ENCODE data around the gene FRMPD2. TPM values are rescaled to one million over a fixed set of nuclear protein-coding genes. Genes with fewer than 3 reads are reported as not detected.
A peak's percentile ranks its signal among the peaks of the same experiment; 100 is the strongest.

FRMPD2 gene
- polyA plus RNA-seq, 2 of the 4 experiments (the other 2 are of a cell fraction), result 0.13 to 0.15 TPM

- no peaks in the 10 kb centered on the region for H3K9me3 ChIP-seq
- peak; percentile 76; the same call in 1 of the 2 replicates for TF ChIP-seq MYC (IDR thresholded peaks at IDR 0.05; ENCODE audit: borderline replicate concordance, low read length)
- no peak for TF ChIP-seq RNF2 (IDR thresholded peaks at IDR 0.05; ENCODE audit: borderline replicate concordance, low read depth)
- TF ChIP-seq JUN (IDR thresholded peaks at IDR 0.05), result peak; percentile 78 to 90
- peak; percentile 22; the same call in 1 of the 2 replicates for TF ChIP-seq TFCP2L1 (CRISPR knock-in tag; IDR thresholded peaks at IDR 0.05)
- TF ChIP-seq HEYL (CRISPR knock-in tag; IDR thresholded peaks at IDR 0.05), result no peak
- TF ChIP-seq EHF (CRISPR knock-in tag; IDR thresholded peaks at IDR 0.05), result 0 out of 2 replicates have a peak, but pooled peaks have one; percentile 41
- peak; percentile 99 for TF ChIP-seq PHF8 (IDR thresholded peaks at IDR 0.05; ENCODE audit: borderline replicate concordance, low read depth)
- peak; percentile 97 for TF ChIP-seq MAX (IDR thresholded peaks at IDR 0.05)
- no peak for TF ChIP-seq MAZ (IDR thresholded peaks at IDR 0.05; ENCODE audit: borderline replicate concordance, low read depth, low read length)
- TF ChIP-seq RARB (CRISPR knock-in tag; IDR thresholded peaks at IDR 0.05), result no peak
- peak; percentile 81; the same call in 1 of the 2 replicates for TF ChIP-seq HOXB5 (CRISPR knock-in tag; IDR thresholded peaks at IDR 0.05)
- peak; percentile 85 for TF ChIP-seq POLR2A (IDR thresholded peaks at IDR 0.05; ENCODE audit: low read length)
- peak; percentile 50; the same call in 1 of the 2 replicates for TF ChIP-seq ATOH8 (CRISPR knock-in tag; IDR thresholded peaks at IDR 0.05; ENCODE audit: low read depth)
- peak; percentile 85 for TF ChIP-seq USF2 (IDR thresholded peaks at IDR 0.05)
- no peak for TF ChIP-seq SREBF2 (IDR thresholded peaks at IDR 0.05)
- TF ChIP-seq BCL3 (IDR thresholded peaks at IDR 0.05), result peak; percentile 86; the same call in 1 of the 3 replicates
- peak; percentile 94 for TF ChIP-seq E2F6 (IDR thresholded peaks at IDR 0.05; ENCODE audit: borderline replicate concordance, low read depth)
- peak; percentile 76; the same call in 1 of the 2 replicates for TF ChIP-seq HOXB13 (CRISPR knock-in tag; IDR thresholded peaks at IDR 0.05; ENCODE audit: low read depth)
- 0 out of 2 replicates have a peak, but pooled peaks have one; percentile 22 for TF ChIP-seq ZNF302 (CRISPR knock-in tag; IDR thresholded peaks at IDR 0.05)
- no peak for FAIRE-seq
- ChIA-PET POLR2A (no interaction called here), CTCF (interaction anchor here (0.7 to 1.2 kb wide), 2 partner anchors 57 to 350 kb away, joined by 3 read pairs; no protein-coding TSS in a partner anchor)
- peak; percentile 88 to 92 for ATAC-seq
- H3K4me3 ChIP-seq, result peak within 1 kb of the TSS; percentile 70
- peak within 1 kb of the TSS; percentile 83 for H3K4me2 ChIP-seq
- peak; percentile 93 to 94 for DNase-seq (ENCODE audit: low read depth in 1 of 2, low spot score in 1 of 2)
- peak within 1 kb of the TSS; percentile 76 to 93 for H3K27ac ChIP-seq
- peaks cover 28% of the 10 kb centered on the region for H3K4me1 ChIP-seq
- WGBS (ENCODE audit: missing lambda C conversion rate), result 5% methylated on average over 10 of the region's 86 CpGs
These were observed 31.9 kb upstream of the FRMPD2 start, which contains the start of gene MAPK8 for GRCh38 chr10:48306265-48306869. MAPK8 (plus strand) TSS chr10:48306677; CDS start chr10:48401661, 94,984 bp downstream.

GRCh38 chr10:48305905-48306264, 31.4 kb upstream of the FRMPD2 start:
- FAIRE-seq, result peak; percentile 61
- H3K9me3 ChIP-seq, result no peaks in the 10 kb centered on the region
- WGBS (ENCODE audit: missing lambda C conversion rate), result 74% methylated on average over 9 of the region's 9 CpGs
- H3K27ac ChIP-seq, result peak overlapping the region; percentile 76 to 93
- ChIA-PET CTCF (interaction anchor here (0.7 to 1.2 kb wide), 2 partner anchors 57 to 350 kb away, joined by 3 read pairs; no protein-coding TSS in a partner anchor), POLR2A (no interaction called here)
- no peak for ATAC-seq
- H3K4me2 ChIP-seq, result peak overlapping the region; percentile 66
- peak overlapping the region; percentile 70 for H3K4me3 ChIP-seq
- DNase-seq (ENCODE audit: low read depth in 1 of 2, low spot score in 1 of 2), result no peak
- peaks cover 28% of the 10 kb centered on the region for H3K4me1 ChIP-seq
- no peak for TF ChIP-seq BCL3 (IDR thresholded peaks at IDR 0.05)
- no peak for TF ChIP-seq ATOH8 (CRISPR knock-in tag; IDR thresholded peaks at IDR 0.05; ENCODE audit: low read depth)
- TF ChIP-seq CBX8 (IDR thresholded peaks at IDR 0.05), result no peak
- no peak for TF ChIP-seq ZFP36 (IDR thresholded peaks at IDR 0.05; ENCODE audit: borderline replicate concordance, partially characterized antibody)
- no peak for TF ChIP-seq REST (IDR thresholded peaks at IDR 0.05)
- TF ChIP-seq HDAC2 (IDR thresholded peaks at IDR 0.05), result no peak
- TF ChIP-seq ESRRA (IDR thresholded peaks at IDR 0.05; ENCODE audit: borderline replicate concordance, low read length), result no peak
- no peak for TF ChIP-seq POLR2AphosphoS2 (conservative IDR thresholded peaks at IDR 0.05; ENCODE audit: low read length)
- TF ChIP-seq TP53 (CRISPR knock-in tag; IDR thresholded peaks at IDR 0.05), result no peak
- no peak for TF ChIP-seq POLR2A (IDR thresholded peaks at IDR 0.05; ENCODE audit: low read length)
- no peak for TF ChIP-seq RCOR1 (IDR thresholded peaks at IDR 0.05; ENCODE audit: low read depth, low read length)

Measured in A549 (cell line).